SJSA1 (cell line): ENCODE results near the gene FGD4. TPM values are rescaled to one million over a fixed set of nuclear protein-coding genes. Genes with fewer than 3 reads are reported as not detected.

Source experiments
- DNase-seq, 2 experiments: peaks; one replicate each; pipeline ENCODE4 v3.0.0-alpha.2; 2015 to 2020; ENCODE audit warnings: low spot score in 2 of 2, low read depth in 1 of 2
- H3K27ac ChIP-seq: fragments of 250-450 bp; sonication (Bioruptor Pico); 2 replicates; pipeline ENCODE4 v1.5.1; 2020; ENCODE audit warnings: mild to moderate bottlenecking, moderate library complexity
- H3K27me3 ChIP-seq: fragments of 250-450 bp; sonication (Bioruptor Pico); replicated peaks from 2 replicates; pipeline ENCODE4 v1.5.1; 2020; ENCODE audit warnings: mild to moderate bottlenecking, moderate library complexity
- H3K36me3 ChIP-seq: fragments of 250-450 bp; sonication (Bioruptor Pico); 2 replicates; pipeline ENCODE4 v1.5.1; 2020; ENCODE audit warnings: mild to moderate bottlenecking
- H3K4me1 ChIP-seq: fragments of 250-450 bp; sonication (Bioruptor Pico); replicated peaks from 2 replicates; pipeline ENCODE4 v1.6.1; 2021; ENCODE audit warnings: mild to moderate bottlenecking
- H3K4me3 ChIP-seq: fragments of 250-450 bp; sonication (Bioruptor Pico); 2 replicates; pipeline ENCODE4 v1.5.1; 2020; ENCODE audit warnings: mild to moderate bottlenecking
- H3K9me3 ChIP-seq: fragments of 250-450 bp; sonication (Bioruptor Pico); replicated peaks from 2 replicates; pipeline ENCODE4 v1.5.1; 2020; ENCODE audit warnings: mild to moderate bottlenecking
- total RNA-seq: library from RNA; depleted of rRNA; stranded (reverse); fragments of >200 nt; shearing (Covaris generic); gene quantifications from 2 replicates; pipeline ENCODE4 v1.2.3, GENCODE V29; 2014

Gene FGD4
- total RNA-seq, 1 experiment from 2014 or later, result 2.8 TPM

DNA sequence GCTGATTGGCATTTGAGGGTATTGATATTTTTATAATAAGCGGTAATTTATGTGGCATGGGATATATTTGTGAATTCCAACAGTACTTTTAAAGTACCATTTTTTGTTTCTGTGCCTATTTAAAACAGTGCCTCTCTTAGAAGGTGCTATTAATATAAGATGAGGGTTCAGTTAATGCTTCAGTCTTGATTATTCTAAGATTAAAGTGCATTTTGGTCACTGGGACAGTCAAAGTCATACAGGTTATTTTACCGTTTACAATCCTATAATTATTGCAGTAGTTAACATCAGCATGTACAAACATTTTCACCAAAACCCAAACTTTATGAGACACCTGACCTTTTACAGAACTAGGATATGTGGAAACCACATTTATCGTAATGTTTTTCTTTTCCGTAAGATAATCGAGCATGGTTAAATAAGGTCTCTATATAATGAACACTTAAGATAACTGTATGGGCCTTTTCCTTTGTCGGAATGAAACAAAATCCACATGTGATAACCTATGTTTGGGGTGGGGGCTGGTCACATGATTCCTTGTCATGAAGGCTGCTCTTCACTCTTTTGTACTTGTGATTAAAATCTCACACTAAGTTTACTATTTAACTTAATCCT, 242.0 kb downstream of the FGD4 start:
- no peak overlapping the region for H3K4me3 ChIP-seq
- no peaks in the 10 kb centered on the region for H3K9me3 ChIP-seq
- H3K4me1 ChIP-seq, result no peaks in the 10 kb centered on the region
- no peak for DNase-seq
- H3K36me3 ChIP-seq, result no peaks in the 10 kb centered on the region
- H3K27ac ChIP-seq, result no peak overlapping the region
- no peaks in the 10 kb centered on the region; the same call in 1 of the 2 replicates for H3K27me3 ChIP-seq

DNA sequence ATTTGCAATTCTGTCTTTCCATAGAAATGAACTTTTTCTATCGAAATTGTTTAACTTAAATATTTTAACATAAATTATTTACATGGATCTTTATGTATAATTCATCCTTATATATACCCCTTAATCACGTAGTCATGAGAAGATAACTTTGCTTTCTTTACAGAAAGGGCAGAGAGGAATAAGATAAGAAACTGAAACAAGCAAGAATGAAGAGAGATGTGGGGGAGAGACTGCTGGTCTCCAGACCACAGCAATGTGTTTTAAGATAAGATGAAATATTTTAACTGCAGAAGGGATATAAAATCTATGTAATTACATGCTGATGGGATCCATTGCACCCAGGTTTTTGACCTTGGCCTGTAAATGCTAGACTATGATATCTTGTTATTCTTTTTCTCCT, 245.1 kb downstream of the FGD4 start:
- H3K4me1 ChIP-seq, result no peaks in the 10 kb centered on the region
- no peak for DNase-seq
- no peaks in the 10 kb centered on the region for H3K9me3 ChIP-seq

DNA sequence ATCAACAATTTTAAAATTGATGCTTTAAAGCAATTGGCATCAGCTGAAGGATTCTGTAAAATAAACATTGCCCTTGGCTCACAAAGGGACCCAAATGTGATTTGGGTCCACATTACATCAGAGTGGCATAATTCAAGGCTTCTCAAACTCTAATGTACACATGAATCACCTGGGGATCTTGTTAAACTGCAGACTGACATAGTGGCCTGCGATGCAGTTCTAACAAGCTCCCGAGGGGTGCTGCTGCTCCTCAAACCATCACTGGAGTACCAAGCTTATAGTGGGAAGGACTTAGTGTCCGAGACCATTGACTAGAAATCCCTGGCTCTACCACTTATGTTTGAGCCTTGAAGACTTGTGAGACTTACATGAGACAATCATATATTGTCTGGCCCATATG, 247.9 kb downstream of the FGD4 start:
- Histone ChIP-seq H3K36me3 (no peaks in the 10 kb centered on the region), H3K4me3 (no peak overlapping the region), H3K9me3 (no peaks in the 10 kb centered on the region), H3K27ac (no peak overlapping the region), H3K27me3 (no peaks in the 10 kb centered on the region; the same call in 1 of the 2 replicates), H3K4me1 (no peaks in the 10 kb centered on the region)
- DNase-seq, result no peak

More for the DNA sequence above, 245.1 kb downstream of the FGD4 start:
- Histone ChIP-seq H3K27me3 (no peaks in the 10 kb centered on the region; the same call in 1 of the 2 replicates), H3K4me3 (no peak overlapping the region), H3K27ac (no peak overlapping the region), H3K36me3 (no peaks in the 10 kb centered on the region)

DNA sequence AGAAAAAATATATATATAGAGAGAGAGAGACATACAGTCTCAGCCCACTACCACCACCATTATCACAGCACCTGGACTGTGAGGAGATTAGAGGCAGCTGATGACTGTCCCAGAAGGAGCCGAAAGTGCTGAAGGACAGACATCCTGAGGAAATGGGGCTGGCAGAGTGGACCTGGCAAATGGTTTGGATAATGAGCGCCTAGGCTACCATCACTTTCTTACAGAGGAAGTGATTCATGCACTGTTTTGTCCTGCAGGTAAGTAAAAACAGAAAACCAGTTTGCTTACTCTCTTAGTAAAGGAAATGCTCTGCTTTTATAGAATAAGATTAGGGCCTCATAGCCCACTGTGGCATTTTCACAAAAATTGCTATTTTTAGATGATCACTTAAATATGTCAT, 251.2 kb downstream of the FGD4 start:
- no peaks in the 10 kb centered on the region for H3K9me3 ChIP-seq
- H3K4me1 ChIP-seq, result no peaks in the 10 kb centered on the region
- no peaks in the 10 kb centered on the region for H3K36me3 ChIP-seq
- no peaks in the 10 kb centered on the region; the same call in 1 of the 2 replicates for H3K27me3 ChIP-seq
- H3K4me3 ChIP-seq, result no peak overlapping the region
- DNase-seq, result no peak
- H3K27ac ChIP-seq, result no peak overlapping the region

DNA sequence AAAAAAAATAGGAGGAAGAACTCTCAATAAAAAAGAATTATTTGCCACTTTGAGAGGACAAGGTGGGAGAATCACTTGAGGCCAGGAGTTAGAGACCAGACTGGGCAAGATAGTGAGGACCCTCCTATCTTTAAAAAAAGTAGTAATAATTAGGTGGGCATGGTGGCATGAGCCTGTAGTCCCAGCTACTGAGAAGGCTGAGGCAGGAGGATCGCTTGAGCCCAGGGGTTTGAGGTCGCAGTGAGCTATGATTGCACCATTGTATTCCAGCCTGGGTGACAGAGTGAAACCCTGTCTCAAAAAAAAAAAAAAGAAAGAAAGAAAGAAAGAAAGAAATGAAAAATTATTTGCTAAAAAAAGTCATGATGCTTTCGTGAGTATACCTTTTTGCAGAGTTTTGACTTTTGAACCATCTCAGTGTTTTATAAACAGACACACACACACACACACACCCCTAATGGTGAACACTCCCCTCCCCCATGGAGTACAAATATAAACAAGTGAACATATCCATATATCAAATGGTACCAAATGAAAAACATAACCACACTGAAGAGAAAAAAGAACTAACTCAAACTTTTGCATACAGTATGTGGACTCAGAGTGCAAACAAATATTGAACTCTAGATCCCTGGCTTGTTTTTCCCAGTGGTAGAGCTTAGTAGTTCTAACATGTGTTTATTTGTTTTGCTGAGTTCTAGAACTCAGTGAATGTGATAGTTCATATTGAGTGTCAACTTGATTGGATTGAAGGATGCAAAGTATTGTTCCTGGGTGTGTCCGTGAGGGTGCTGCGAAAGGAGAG, 252.0 kb downstream of the FGD4 start:
- H3K36me3 ChIP-seq, result no peaks in the 10 kb centered on the region
- no peak for DNase-seq
- H3K4me3 ChIP-seq, result no peak overlapping the region
- no peaks in the 10 kb centered on the region for H3K27me3 ChIP-seq
- H3K4me1 ChIP-seq, result no peaks in the 10 kb centered on the region
- no peaks in the 10 kb centered on the region for H3K9me3 ChIP-seq
- no peak overlapping the region for H3K27ac ChIP-seq

DNA sequence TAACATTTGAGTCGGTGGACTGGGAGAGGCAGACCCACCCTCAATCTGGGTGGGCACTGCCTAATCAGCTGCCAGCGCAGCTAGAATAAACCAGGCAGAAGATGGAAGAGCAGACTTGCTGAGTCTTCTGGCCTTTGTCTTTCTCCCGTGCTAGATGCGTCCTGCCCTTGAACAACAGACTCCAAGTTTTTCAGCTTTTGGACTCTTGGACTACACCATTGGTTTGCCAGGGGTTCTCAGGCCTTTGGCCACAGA, 252.5 kb downstream of the FGD4 start:
- Histone ChIP-seq H3K27me3 (no peaks in the 10 kb centered on the region), H3K9me3 (no peaks in the 10 kb centered on the region), H3K27ac (no peak overlapping the region), H3K36me3 (no peaks in the 10 kb centered on the region), H3K4me1 (no peaks in the 10 kb centered on the region), H3K4me3 (no peak overlapping the region)
- no peak for DNase-seq

DNA sequence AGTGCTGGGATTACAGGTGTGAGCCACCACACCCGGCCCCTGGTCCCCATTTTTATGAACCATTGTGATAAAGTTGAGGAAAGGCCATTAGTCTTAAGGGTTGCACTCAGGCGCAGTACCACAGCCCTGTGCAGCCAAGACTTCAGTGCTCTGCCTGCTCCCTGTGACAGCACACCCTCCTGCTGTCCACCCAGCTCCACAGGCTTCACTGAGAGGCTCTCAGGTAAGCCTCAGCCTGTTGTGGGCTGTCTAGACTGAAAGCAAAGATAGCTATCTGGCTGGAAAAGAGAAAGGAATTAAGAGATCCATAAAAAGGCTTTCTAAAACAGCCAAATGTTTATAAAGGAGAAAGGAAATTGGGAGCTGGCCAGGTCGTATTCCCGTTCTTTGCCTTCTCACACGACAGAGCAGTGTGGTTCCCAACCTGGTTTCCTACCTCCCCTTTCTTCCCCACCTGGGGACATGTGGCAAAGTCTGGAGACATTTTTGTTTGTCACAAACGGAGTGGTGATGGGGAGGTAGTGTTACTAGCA, 260.6 kb downstream of the FGD4 start:
- no peaks in the 10 kb centered on the region for H3K27me3 ChIP-seq
- no peak overlapping the region for H3K4me3 ChIP-seq
- no peaks in the 10 kb centered on the region for H3K36me3 ChIP-seq
- H3K27ac ChIP-seq, result no peak overlapping the region
- DNase-seq, result no peak
- H3K4me1 ChIP-seq, result no peaks in the 10 kb centered on the region
- H3K9me3 ChIP-seq, result no peaks in the 10 kb centered on the region

DNA sequence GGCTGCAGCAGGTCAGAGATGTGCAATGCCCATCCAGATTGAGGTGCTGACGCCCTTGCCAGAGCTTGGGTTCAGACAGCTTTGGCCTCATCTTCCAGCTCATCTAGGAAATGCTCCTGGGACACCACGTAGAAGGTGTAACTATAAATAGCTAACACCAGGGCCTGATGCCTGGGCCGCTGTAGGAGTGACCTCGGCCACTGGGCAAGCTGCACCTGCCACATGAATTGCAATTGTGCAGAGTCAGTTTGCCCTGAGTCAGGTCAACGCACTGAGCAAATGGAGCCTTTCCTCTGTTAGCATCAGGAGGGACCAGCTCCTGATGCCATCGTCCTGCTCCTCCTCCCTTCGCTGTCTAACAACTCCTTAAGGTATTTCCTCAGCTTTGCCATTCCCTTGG, 262.3 kb downstream of the FGD4 start:
- DNase-seq, result no peak
- H3K36me3 ChIP-seq, result no peaks in the 10 kb centered on the region
- H3K4me1 ChIP-seq, result peaks cover 3% of the 10 kb centered on the region; the same call in 1 of the 2 replicates
- H3K4me3 ChIP-seq, result no peak overlapping the region
- H3K9me3 ChIP-seq, result no peaks in the 10 kb centered on the region
- no peaks in the 10 kb centered on the region for H3K27me3 ChIP-seq
- H3K27ac ChIP-seq, result no peak overlapping the region

DNA sequence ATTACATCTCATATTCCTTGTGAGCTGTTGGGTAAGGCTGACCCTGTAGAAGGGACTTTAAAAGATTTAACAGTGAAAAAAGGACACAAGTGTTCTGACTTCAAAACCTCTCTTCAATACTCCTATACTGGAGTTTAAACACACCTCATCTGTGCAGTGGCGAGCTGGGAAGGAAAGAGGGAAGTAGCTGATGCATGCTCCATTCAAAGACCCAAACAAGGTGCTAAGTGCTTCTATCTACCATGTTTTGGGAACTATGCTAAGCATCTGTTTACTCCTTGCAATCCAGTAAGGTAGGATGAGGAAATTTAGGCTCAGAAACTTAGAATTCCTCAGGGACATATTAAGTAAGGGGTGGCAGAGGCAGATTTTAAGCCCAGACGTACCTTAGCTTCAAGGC, 263.3 kb downstream of the FGD4 start:
- Histone ChIP-seq H3K4me1 (peaks cover 6% of the 10 kb centered on the region; the same call in 1 of the 2 replicates), H3K4me3 (no peak overlapping the region), H3K27ac (no peak overlapping the region), H3K27me3 (no peaks in the 10 kb centered on the region), H3K36me3 (no peaks in the 10 kb centered on the region), H3K9me3 (no peaks in the 10 kb centered on the region)
- DNase-seq, result no peak

DNA sequence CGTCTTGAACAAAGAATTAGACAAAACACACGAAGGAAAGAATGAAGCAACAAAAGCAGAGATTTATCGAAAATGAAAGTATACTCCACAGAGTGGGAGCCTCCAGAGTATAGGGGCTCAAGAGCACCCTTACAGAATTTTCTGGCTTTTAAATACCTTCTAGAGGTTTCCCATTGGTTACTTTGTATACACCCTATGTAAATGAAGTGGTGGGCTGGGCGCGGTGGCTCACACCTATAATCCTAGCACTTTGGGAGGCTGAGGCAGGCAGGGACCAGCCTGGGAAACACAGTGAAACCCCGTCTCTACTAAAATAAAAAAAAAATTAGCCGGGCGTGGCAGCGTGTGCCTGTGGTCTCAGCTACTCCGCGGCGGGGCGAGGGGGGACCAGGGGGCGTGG, 266.7 kb downstream of the FGD4 start:
- Histone ChIP-seq H3K4me1 (peaks cover 6% of the 10 kb centered on the region; the same call in 1 of the 2 replicates), H3K36me3 (no peaks in the 10 kb centered on the region), H3K4me3 (peak overlapping the region; percentile 36), H3K27ac (no peak overlapping the region), H3K9me3 (0 out of 2 replicates have a peak, but pooled peaks cover 2% of the 10 kb centered on the region), H3K27me3 (no peaks in the 10 kb centered on the region)
- DNase-seq, result no peak

DNA sequence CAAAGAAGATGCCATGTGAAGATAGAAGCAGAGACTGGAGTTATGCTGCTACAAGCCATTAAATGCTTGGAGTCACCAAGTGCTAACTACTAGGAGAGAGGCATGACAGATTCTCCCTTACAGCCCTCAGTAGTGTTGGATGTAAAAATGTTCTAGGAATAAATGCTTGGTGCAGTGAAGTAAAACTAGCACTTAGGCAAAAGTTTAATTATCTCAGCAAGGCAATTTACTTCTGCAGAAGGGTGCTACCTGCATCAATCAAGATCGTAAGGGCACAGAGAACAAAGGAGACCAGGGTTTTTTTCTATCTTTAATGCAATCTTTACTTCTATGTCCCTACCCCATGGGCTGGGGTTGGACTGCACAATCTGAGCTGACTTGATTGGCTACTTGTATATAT, 270.2 kb downstream of the FGD4 start:
- H3K9me3 ChIP-seq, result 0 out of 2 replicates have a peak, but pooled peaks cover 2% of the 10 kb centered on the region
- no peak overlapping the region for H3K4me3 ChIP-seq
- H3K36me3 ChIP-seq, result no peaks in the 10 kb centered on the region
- DNase-seq, result no peak
- H3K4me1 ChIP-seq, result peaks cover 6% of the 10 kb centered on the region; the same call in 1 of the 2 replicates
- H3K27me3 ChIP-seq, result no peaks in the 10 kb centered on the region
- H3K27ac ChIP-seq, result no peak overlapping the region

DNA sequence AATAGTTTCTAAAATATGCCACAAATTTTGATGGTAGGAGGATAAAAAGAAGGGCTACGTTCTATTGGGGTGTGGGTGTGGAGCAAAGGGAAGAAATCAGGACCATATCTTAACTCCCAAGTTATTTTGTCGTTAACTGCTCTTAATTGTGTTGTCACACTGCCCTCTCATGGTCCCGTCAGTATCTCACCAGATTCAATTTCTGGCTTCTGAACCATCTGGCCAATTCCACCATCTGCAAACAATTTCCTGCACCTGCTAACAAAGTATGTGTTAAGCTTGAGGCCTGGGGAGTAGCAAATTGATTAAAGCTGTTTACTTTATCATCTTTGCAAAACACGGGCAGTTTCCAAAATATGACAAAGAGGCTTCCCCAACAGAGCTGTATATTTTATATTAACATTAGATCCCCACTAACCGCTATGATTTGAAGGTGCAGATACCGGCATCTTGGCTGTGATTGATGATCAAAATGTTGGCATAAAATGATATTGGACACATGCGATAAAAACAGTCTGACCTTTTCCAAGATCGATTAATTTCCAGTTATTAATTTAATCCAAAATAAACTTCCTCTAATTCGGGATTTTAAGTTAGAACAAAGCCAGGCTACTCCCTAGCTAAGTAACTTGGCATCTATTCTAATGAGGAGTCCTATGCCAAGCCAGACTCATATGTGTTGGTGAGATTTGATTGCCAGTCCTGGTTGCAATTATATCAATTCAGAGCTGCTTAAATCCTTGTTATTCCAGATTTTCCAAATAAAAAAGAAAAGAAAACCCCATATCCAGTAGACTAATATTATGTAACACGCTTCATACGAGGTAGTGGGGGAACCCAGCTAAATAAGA, 272.8 kb downstream of the FGD4 start:
- H3K27ac ChIP-seq, result no peak overlapping the region
- no peaks in the 10 kb centered on the region for H3K36me3 ChIP-seq
- H3K4me3 ChIP-seq, result no peak overlapping the region
- peak in 1 of 2 experiments; percentile 32 for DNase-seq
- H3K9me3 ChIP-seq, result 0 out of 2 replicates have a peak, but pooled peaks cover 2% of the 10 kb centered on the region
- no peaks in the 10 kb centered on the region; the same call in 1 of the 2 replicates for H3K4me1 ChIP-seq
- no peaks in the 10 kb centered on the region for H3K27me3 ChIP-seq

DNA sequence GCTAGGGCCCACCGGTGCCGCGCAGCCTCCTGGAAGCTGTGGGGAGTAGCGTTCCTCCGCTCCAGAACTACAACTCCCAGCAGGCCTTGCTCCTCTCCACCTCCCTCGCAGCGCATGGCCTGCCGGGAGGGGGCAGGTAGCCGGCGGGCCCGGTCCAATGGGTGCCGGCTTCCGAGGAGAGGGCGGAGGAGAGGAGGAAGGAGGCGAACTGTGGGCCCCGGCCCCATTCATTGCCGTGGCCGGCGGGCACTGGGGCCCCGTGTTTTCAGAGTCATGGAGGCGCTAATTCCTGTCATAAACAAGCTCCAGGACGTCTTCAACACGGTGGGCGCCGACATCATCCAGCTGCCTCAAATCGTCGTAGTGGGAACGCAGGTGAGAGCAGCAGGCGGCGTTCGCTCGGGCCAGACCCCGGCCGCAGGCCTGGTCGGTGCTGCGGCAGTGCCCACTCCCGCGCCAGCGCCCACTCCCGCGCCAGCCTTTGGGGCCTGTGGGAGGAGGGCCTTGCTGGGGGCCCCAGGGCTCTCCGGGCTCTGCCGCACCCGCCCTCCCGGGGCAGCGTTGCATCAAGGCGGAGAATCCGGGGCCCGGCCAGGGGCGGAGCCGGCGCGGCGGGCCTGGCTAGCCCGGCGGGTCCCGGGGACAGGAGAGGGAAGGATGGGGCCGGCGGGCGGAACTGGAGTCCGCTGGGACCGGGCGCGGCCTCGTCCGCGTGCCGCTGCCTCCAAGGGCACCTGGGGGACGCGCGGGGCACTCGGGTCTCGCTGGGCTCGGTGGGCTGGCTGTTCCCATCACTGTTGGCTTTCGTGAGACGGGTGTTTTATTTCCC, 279.9 kb downstream of the FGD4 start, which contains the start of gene DNM1L:
DNM1L (plus strand) TSS at position 211 of the 829 bp plus-strand sequence; CDS start at position 274, 63 bp downstream.
- peaks cover 8% of the 10 kb centered on the region for H3K36me3 ChIP-seq
- H3K4me3 ChIP-seq, result peak within 1 kb of the TSS; percentile 87
- H3K27ac ChIP-seq, result peak within 1 kb of the TSS; percentile 65
- H3K27me3 ChIP-seq, result no peaks in the 10 kb centered on the region
- peaks cover 6% of the 10 kb centered on the region; the same call in 1 of the 2 replicates for H3K4me1 ChIP-seq
- H3K9me3 ChIP-seq, result no peaks in the 10 kb centered on the region
- peak; percentile 94 to 95 for DNase-seq
